Fibroblast of mammary gland (primary cell): ENCODE measurements around the gene EPHA10.

Experiments
- DNase-seq: peaks from one replicate; pipeline ENCODE4 v3.0.0-alpha.2; 2010; ENCODE audit warnings: low read depth
- H3K4me3 ChIP-seq: 2 replicates; pipeline ENCODE4 v1.5.1; 2011; ENCODE audit warnings: low read depth, mild to moderate bottlenecking, low read length, moderate library complexity; ENCODE audit not compliant: control insufficient read depth
- TF ChIP-seq, protein P1 (sequence below): conservative IDR thresholded peaks from 2 replicates; pipeline ENCODE4 v1.5.1; 2011; ENCODE audit warnings: low read depth, low read length, inconsistent platforms; ENCODE audit not compliant: control insufficient read depth, insufficient read depth

Gene EPHA10

DNA sequence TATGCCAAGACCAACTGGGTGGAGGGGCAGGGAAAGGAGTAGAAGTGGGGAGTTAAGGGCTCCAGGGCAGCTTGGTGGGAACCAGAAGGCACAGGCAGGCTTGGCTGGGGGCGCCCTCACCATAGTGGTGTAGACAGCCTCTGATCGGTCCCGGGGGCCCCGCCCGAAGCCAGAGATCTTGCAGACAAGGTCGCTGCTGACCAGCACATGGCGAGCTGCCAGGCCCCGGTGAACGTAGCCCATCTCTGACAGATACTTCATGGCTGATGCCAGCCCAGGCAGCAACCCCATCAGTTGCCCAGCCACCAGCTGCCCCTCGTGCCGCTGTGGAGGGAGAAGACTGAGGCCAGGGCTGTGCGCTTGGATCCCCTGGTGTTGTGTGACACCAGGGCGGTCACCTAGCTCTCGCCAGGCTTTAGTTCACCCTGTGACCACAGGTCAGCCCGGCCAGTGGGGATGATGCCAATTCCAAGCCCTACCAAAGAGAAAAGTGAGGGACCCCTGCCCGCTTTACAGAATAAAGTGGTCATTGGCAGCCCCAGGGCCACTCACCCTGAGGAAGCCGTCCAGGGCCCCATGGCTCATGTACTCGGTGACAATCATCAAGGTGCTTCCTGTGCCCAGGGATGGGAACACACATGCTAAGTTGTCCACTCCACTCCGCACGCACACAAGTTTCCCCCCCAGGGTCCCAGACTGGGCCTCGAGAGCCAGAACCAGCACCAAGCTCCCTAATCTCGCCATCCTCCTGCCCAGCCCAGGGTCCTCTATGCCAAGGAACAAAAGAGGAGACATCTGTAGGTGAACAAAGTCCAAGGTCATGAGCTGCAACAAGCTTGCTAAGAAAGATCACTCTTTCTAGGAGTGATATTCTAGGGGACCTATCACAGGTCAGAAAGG lies 44.4 kb downstream of the EPHA10 start:
- H3K4me3 ChIP-seq: no peak overlapping the region
- TF ChIP-seq, protein P1, sequence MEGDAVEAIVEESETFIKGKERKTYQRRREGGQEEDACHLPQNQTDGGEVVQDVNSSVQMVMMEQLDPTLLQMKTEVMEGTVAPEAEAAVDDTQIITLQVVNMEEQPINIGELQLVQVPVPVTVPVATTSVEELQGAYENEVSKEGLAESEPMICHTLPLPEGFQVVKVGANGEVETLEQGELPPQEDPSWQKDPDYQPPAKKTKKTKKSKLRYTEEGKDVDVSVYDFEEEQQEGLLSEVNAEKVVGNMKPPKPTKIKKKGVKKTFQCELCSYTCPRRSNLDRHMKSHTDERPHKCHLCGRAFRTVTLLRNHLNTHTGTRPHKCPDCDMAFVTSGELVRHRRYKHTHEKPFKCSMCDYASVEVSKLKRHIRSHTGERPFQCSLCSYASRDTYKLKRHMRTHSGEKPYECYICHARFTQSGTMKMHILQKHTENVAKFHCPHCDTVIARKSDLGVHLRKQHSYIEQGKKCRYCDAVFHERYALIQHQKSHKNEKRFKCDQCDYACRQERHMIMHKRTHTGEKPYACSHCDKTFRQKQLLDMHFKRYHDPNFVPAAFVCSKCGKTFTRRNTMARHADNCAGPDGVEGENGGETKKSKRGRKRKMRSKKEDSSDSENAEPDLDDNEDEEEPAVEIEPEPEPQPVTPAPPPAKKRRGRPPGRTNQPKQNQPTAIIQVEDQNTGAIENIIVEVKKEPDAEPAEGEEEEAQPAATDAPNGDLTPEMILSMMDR: no peak
- no peak for DNase-seq

DNA sequence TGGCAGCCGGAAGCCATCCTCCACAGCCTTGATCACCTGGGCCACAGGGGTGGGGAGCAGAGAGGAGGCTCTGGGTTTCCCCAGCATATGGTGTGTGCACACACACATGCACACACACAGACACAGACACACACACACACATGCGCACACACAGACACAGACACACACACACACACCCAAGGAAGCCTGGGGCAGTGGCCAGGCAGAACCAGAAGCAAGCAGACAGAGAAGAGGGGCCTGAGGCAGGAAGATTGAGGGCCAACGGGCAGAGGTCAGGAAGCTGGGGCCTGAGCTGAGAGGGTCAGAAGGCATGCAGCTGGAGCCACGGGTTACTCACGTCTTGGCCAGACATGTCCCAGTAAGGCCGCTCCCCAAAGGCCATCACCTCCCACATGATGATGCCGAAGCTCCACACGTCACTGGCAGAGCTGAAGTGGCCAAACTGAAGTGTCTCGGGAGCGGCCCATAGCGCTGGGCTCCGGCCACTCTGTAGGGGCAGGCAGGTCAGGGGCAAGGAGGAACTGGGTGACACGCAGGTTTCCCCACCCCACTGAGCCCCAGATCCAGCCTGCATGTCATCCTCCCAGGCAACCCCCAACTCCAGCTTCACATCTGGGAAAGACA lies 45.2 kb downstream of the EPHA10 start:
- peak; percentile 66 for DNase-seq
- no peak overlapping the region for H3K4me3 ChIP-seq
- TF ChIP-seq, protein P1: no peak

DNA sequence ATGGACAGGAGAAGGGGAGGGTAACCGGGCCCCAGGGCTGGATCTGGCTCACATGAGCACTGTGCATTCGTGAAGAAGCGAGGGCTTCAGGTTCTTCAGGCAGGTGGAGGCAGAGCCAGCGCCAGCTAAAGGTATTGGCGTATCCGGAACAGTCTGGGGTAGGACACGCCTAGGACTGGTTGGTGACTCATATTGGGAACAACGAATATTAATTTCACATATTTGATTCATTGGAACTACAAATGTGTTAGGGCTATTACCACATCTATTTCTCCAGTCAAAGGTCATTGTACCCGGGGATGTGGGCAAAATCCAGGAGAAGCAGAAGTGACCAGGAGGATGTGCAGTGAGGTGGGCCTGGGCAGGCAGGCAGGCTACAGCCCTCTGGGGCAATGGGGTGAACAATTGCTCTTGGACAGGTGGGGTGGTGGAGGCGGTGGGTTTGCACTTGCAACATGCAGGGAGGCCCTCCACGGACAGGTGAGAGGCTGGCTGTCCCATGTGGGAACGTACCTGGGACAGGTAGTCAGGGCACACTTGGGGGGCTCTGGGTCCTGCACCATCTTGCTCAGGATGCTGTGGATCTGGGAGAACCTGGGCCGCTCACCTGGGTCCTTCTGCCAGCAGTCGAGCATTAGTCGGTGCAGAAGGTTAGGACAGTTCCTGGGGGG lies 45.9 kb downstream of the EPHA10 start:
- DNase-seq: no peak
- TF ChIP-seq, protein P1: no peak

GRCh38 chr1:37718181-37718900 lies 46.6 kb downstream of the EPHA10 start:
- TF ChIP-seq, protein P1: no peak
- DNase-seq: no peak
- H3K4me3 ChIP-seq: no peak overlapping the region

More for the DNA sequence above, 45.9 kb downstream of the EPHA10 start:
- no peak overlapping the region for H3K4me3 ChIP-seq

- TF ChIP-seq, protein P1: no peak
- no peak for DNase-seq
- H3K4me3 ChIP-seq: no peak overlapping the region
Observed at GRCh38 chr1:37717631-37718030, 47.3 kb downstream of the EPHA10 start.

DNA sequence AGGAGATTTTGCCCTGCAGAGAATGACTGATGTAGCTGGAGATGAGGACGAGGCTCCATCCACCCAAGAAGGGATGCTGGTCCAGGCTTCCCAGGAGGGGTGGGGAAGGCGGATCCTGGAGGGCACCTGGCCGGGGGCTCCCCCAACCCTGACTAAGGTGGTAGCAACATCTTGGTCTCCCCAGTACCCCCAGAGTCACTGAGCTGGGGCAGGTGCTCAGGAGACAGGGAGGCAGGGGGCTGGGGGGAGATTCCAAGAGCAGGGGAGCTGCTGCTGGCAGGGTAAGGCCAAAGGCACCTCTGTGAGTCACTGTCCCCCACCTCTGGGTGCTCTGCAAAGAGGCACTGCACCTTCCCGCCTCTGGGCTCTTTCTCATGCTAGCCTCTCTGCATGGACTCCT lies 48.6 kb downstream of the EPHA10 start:
- H3K4me3 ChIP-seq: no peak overlapping the region
- DNase-seq: no peak
- TF ChIP-seq, protein P1: no peak
